Measurements from ENCODE around the gene TMEM263.
"Not testable (repeated sequence)": the region's sequence is repeated elsewhere in the genome, so short reads cannot be mapped to it uniquely, and the experiment has no call there.

The TMEM263 gene

DNA sequence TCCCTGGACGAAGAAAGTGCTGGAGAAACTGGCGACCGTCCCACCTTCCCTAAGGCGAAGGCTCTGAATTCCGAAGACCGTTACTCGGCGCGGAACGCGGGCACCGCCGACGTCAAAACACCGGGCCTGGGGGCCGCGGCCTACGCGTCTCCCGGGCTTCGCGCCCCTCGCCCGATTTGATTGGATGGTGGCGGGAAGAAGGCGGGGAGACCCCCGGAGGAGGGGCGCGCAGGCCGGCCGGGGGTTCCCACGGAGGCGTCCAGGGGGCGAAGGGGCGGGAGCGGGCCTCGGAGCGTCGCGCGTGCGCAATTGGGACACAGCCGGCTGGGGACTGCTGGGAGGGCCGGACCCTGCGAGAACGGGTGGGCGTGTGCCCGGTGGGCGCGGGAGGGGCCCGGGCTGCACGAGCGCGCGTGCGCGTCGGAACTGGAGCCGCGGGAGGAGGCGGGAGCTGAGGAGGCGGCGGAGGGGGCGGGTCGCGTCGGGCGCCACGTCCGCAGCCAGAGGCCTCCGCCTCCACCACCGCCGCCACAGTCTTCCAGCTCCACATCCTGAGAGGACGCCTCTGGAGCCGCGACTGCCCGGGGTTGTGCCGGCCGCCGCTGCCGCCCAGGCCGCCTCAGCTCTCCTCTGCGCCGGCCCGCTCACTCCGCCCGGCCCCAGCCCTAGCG, at the start of gene TMEM263:
TMEM263 (plus strand) TSS at position 531 of the 671 bp plus-strand sequence. CDS start 11,210 bp downstream, outside the sequence.
- DNase-seq (ENCODE audit: low spot score) = peak; percentile 93

DNA sequence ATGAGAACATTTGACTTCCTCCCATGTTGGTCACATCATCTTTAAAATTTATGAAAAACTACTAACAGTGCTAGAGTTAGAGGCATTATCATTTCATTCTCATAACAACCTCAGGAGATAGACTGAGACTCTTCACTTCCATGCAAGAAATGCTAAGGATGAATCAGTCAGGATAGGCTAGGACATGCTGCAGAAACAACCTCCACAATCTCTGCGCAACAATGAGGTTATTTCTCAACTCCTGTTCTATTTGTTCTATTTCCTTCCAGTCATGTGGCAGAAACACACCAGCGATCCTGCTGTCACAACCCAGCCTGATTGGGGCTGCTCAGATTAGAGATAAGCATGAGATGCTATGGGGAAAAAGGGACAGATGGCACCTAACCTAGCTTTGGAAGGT, 49.0 kb upstream of the TMEM263 start:
- no peak for DNase-seq (ENCODE audit: low spot score)

DNA sequence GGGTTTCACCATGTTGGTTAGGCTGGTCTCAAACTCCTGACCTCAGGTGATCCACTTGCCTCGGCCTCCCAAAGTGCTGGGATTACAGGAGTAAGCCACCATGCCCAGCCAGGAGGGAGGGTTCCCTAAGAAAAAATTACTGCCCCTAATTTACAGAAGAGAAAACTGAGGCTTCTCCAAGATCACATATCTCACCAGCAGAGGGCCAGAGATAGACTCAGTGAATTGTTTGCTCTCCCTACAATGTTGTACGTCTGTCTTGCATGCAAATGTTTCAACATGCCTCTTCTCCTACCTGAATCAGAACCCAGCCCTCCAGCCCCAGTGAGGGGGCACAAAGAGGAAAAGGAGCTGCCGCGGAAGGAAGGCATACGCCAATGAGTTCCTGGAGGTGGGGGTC, 48.3 kb upstream of the TMEM263 start:
- DNase-seq (ENCODE audit: low spot score) = peak; percentile 55

DNA sequence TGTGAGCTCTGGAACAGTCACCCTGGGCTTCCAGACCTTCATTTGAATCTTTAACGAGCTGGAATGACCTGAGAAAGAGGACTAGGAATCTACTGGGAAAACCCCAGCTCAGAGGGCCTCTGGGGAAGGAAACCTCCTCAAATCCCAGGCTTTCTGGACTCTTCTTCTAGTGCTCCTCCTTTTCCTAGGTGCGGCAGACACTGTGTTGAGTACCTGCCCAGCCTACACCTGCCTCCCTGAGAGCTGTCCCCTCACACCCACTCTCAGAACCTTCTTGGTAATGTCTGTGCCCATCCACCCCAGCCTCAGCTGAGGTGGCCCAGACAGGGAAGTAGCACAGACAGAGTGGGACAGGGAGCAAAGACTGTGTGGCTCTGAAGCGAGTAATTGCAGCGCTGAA, 47.9 kb upstream of the TMEM263 start:
- no peak for DNase-seq (ENCODE audit: low spot score)

DNA sequence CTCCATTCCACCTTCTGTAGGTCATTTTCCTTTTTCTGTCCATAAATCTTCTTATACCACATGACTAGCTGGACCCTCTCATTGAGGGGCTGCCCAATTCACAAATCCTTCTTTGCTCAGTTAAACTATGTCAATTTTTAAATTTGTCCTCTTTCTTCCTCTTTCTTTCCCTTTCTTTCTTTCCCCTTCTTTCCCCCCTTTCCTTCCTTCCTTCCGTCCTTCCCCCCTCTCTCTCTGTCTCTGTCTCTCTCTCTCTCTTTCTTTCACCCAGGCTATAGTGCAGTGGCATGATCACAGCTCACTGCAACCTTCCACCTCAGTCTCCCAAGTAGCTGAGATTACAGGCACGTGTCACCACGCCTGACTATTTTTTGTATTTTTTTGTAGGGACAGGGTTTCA, 47.1 kb upstream of the TMEM263 start:
- DNase-seq (ENCODE audit: low spot score) = no peak

DNA sequence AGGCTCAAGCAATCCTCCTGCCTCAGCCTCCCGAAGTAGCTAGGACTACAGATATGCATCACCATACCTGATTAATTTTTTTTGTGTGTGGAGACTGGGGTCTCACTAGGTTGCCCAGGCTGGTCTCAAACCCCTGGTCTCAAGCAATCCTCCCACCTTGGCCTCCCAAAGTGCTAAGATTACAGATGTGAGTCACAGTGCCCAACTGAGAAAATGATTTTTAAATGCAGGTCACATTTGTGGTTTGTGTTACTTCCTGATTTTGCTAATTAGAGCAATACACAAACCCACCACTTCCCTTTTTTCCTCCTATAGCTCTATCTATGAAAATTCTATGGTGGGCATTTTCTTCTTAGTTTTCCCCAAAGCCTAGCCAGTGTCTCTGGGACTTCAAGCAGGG, 45.5 kb upstream of the TMEM263 start:
- peak; percentile 68 for DNase-seq (ENCODE audit: low spot score)

DNA sequence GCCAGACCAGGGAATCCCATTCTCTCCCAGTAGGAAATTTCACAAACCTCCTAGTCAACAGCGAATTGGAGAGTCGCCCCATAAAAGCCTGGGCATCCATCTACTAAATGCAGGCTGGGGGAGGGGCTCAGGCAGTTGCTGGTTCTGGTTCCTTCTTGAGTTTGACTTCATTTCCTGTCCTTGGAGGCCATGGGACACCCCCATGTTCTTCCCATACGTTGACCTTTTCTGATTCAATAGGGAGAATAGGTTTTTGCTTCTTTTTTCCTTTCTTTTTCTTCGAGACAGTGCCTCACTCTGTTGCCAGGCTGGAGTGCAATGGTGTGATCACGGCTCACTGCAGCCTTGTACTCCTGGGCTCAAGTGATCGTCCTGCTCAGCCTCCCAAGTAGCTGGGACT, 44.1 kb upstream of the TMEM263 start:
- no peak for DNase-seq (ENCODE audit: low spot score)

DNA sequence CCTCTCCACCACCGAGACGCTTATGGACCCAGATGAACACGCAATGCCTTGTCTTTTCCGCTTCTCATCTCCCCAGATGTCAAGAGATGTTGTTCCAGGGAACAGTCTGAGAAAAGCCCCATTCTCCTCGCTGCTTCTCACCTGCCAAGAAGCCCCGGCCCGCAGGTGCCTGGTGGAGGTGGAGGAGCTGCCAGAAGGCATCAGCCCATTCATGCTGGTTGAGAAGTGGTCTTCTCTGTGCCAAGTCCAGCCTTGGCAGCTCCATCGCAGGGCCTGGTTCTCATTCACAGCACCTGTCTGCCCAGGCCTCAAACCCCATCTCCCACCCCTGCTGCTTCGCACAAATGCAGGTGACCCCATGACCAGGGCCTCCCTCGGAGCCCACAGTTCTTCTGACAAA, 42.3 kb upstream of the TMEM263 start:
- DNase-seq (ENCODE audit: low spot score) = no peak

DNA sequence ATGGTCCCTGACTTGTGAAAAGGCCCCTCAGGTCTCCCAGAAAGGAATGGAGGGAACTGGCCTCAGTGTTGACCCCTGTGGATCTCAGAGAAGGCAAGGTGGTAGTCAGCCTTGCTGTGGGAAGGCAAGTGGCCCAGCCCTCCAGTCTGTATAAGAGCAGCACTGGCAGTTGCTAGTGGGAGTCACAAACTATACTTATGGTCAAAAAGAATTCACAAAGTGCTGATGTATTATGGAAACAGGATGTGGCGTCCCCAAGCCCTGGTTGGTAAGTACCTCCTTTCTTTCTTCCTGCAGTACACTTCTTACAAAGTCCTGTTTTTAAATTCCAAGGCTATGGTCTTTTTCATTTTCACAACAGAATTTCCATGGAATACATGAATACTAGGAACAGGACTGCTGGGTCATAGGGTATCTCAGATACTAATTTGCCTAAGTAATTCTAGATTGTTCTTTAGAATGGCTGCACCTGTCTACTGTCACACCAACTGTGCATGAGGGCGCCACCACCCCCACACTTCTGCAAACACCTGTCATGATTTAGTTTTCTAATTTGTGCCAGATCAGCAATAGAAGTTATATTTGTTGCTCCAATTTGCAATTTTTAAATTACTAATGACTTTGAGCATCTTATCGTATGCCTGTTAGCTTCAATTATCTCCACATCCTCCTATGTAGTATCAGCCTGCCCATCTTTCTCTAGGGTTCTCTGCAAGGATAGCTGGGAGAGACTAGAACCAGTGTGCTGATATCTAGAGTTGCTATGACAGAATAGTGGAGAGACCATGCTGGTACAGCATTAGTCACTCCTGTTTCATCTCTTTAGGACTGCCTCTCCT, 40.7 kb upstream of the TMEM263 start:
- DNase-seq (ENCODE audit: low spot score) = no peak

DNA sequence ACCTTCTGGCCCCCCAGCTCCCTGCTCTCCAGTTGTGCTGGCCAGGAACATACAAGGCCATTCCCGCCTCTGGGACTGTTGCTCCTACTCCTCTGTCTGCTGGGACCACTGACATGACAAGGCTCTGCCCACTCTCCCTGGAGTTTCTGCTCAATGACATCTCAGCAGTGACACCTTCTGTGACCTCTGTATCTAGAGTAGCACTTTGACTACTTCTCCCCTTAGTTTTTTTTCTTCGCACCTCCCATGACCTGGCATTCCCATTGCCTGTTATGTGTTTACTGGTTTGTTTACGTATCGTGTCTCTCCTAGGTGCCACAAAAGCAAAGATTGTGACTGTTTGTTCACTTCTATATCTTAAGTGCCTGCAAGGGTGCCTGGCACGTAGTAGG, 40.1 kb upstream of the TMEM263 start:
- DNase-seq (ENCODE audit: low spot score) = no peak

DNA sequence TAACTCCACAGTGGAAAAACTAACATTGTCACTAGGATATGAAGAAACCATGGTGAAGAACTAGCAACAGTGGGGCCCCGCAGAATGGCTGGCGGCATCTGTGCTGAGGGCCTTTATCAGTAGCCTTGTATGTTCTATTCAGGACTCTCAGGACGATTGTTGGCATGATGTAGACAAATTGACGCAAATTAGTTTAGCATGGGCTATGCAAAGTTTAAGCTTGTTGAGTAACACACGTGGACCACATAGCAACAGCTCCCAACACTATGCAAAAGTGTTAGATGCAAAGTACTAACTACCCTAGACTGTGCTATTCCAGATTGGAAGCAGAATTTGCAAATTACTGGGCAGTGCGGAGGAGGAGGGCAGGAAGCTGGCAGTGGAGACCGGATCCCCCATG, 38.2 kb upstream of the TMEM263 start:
- DNase-seq (ENCODE audit: low spot score) = no peak

DNA sequence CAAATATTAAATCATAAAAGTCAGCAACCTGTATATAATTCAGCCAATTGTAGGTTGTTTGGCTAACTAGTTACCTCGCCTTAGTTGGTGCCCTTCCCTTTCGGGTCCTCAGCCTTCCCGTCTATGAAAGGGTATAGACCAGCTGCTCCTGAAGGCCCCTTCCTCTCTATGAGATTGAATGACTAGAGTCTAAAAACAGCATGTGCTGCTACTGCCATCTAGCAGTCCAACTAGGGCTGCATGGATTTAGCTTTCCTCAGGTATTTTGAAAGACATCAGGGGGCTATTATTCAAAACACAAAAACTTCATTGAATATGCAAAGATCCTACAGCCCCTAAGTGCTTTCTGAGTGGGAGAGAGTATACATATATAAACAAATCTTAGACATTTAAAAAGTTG, 37.0 kb upstream of the TMEM263 start:
- peak; percentile 53 for DNase-seq (ENCODE audit: low spot score)

DNA sequence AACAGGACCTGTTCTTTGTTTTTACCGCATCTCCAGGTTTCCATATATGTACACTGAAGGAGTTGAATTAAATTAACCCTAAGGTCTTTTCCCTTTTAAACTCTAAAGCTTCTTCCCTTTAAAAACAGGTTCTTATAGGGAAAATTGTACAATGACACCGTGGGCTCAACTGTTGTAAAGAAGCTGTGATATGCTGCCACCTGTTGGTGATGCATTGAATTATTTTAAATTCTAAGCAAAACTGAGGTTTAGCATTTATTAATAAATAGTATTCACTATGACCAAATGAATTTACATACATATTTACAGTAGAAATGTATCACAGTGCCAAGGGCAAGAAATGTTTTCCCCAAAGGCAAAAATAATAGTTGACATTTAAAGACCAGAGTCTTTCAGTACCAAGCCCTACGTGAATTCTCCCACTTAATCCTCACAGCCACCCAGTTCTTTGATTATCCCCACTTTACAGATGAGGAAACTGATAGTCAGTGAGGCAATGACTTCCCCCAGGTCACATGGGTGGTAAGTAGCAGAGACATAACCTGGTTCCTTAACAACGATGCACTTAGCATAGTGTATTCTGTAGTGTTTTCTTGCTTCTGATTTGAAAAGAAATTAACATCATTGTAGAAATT, 35.7 kb upstream of the TMEM263 start:
- DNase-seq (ENCODE audit: low spot score) = peak; percentile 69

DNA sequence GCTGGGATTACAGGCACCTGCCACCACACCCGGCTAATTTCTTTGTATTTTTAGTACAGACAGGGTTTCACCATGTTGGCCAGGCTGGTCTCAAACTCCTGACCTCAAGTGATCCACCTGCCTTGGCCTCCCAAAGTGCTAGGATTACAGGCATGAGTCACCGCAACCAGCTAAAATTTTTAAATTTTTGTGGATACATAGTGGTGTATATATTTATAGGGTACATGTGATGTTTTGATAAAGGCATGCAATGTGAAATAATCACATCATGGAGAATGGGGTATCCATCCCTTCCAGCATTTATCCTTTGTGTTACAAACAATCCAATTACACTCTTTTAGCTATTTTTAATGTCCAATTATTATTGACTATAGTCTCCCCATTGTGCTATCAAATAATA, 33.7 kb upstream of the TMEM263 start:
- not testable (repeated sequence) for DNase-seq (ENCODE audit: low spot score)

DNA sequence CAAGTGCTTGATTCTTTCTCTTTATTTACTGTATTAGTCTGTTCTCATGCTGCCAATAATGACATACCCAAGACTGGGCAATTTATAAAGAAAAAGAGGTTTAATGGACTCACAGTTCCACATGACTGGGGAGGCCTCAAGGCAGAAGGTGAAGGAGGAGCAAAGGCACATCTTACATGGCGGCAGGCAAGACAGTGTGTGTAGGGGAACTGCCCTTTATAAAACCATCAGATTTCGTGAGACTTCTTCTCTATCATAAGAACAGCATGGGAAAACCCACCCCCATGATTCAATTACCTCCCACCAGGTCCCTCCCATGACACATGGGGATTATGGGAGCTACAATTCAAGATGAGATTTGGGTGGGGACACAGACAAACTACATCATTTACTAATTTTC, 32.1 kb upstream of the TMEM263 start:
- not testable (repeated sequence) for DNase-seq (ENCODE audit: low spot score)

DNA sequence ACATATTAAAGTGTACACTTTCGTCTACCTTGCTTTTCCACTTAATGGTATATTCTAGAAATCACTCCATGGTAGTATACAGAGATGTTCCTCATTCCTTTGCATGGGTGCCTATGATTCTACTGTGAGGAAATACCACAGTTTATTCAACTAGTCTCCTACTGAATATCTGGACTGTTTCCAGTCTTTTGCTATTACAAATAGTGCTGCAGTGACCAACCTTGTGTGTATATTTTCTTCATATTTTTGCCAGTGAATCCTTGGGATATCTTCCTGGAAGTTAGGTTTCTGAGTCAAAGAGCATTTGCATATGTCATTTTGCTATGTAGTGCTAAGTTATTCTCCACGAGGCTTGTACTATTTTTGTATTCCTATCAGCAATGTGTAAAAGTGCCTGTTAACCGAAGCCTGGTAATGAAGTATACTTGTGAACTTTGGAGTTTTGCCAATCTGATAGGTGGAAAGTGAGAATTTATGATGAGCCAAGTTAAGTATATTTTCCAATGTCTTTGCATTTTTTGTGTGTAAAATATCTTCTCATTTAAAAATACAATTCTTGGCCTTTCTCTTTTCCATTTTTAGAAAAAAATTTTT, 31.3 kb upstream of the TMEM263 start:
- DNase-seq (ENCODE audit: low spot score) = no peak

DNA sequence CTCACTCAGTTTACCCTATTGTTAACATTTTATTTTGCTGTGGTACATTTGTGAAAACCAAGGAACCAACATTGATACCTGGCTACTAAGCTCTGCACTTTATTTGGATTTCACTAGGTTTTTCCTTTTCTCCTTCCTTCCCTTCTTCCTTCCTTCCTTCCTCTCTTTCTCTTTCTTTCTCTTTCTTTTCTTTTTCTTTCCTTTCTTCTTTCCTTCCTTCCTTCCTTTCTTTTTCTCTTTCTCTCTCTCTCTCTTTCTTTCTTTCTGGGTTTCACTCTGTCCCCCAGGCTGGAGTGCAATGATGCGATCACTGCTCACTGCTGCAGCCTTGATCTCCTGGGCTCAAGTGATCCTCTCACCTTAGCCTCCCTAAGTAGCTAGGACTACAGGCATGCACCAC, 29.1 kb upstream of the TMEM263 start:
- no peak for DNase-seq (ENCODE audit: low spot score)

DNA sequence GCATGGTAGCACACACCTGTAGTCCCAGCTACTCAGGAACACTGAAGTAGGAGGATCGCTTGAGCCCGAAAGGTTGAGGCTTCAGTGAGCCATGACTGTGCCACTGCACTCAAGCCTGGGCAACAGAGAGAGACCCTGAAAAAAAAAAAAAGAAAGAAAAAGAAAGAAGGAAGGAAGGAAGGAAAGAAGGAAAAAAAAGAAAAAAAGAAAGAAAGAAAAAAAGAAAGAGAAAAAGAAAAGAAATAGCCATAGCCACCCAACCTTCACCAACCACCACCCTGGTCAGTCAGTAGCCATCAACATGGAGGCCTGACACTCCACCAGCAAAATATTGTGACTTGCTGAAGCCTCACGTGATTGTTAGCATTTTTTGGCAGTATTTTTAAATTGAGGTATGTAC, 21.4 kb upstream of the TMEM263 start:
- DNase-seq (ENCODE audit: low spot score) = no peak

DNA sequence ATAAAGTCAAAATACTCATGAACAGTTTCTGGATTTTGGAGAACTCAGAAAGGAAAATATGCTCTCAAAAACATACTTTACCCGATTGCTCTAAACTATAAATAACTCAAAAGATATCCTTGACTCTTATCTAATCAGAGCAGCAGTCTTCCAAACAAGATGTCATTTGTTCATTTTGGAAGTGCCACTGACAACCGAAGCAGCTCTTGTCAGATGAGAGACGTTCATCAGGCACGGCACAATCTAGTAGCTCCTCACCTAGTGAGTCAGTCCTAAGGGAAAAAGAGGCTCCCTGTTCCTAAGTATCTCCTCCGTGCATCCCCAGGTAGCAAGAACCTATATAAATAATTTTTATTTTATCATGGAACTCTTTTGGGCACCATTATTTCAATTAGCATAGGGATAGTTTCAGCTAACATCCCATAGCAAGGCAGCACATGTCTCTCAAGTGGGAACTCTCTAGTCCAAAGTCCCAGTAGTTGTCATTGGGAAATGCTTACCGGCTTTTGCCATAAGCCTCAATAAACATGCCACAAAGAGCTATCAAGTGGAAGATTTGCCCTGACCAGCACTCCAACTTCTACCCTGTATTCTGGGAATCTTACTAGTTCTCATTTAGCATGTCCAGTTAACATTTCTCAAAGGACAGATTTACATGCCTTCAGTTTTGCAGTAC, 14.1 kb upstream of the TMEM263 start:
- DNase-seq (ENCODE audit: low spot score) = no peak

DNA sequence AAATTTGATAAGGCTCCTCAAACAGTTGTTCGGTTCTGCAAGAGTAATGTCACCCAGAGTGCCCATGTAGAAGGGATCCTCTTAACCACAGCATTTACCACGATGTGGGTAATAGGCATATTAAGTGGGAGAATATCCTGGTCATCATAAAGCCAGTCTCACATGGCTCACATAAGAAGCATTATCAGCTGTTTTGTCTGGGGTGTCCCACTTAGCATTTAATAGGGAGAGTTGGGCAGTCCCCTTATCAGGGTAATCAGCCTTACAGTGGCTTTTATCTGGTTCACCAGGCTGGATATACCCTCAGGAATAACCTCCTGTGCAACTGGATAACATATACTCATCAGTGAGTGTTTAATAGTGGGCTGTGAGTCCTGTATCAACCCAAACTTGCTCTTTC, 12.9 kb upstream of the TMEM263 start:
- no peak for DNase-seq (ENCODE audit: low spot score)

DNA sequence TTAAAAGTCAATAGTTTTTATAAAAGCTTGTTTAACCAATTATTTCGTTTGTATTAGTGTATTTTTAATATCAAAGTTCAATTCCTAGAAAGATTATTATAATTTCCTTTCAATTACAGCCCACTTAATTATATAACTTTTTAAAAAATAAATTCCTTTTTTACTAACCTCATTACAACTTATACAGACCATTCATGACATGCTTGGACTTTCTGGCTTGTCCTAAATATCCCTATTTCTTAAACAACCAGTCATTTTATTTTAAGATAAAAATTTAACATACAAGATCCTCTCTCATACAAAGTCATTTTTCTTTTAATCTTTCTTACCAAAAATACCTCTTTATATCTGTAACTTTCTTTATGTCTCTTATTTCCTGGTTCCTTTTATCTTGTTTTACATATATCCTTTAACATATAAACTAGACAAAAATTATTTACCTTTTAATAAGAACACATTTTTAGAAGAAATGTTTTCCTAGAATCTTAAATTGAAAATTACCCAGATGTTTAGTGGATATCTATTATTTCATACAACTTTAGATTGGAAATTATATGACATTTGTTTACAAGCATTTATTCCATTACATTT, 10.4 kb upstream of the TMEM263 start:
- no peak for DNase-seq (ENCODE audit: low spot score)

DNA sequence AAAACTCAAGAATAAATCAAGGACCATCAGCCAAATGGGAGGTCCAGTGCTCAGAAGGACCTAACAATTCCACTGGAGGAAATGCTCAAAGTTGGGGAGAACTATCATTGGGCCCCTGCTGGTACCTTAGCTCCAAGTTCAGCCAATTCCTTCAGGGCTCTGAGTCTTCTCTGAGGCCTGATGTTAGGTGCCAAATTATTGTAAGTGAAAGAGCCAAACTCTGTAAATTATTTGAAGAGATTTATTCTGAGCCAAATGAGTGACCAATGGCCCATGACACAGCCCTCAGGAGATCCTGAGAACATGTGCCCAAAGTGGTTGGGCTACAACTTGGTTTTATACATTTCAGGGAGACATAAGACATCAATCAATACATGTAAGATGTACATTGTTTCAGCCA, 8.2 kb upstream of the TMEM263 start:
- no peak for DNase-seq (ENCODE audit: low spot score)

Measured in NAMALWA (cell line).